SK-N-MC (cell line): Measurements from ENCODE around the gene TBC1D22A.

Source experiments
- EZH2 ChIP-seq: fragments of 200-600 bp; sonication (generic); IDR thresholded peaks from one replicate; pipeline ENCODE4 v1.6.1; 2017; ENCODE audit warnings: antibody characterized with exemption
- POLR2AphosphoS5 ChIP-seq: IDR thresholded peaks from 2 replicates; pipeline ENCODE4 v1.6.1; 2012; ENCODE audit warnings: mild to moderate bottlenecking, low read depth, low read length, borderline replicate concordance

- TF ChIP-seq POLR2AphosphoS5: no peak
- no peak for TF ChIP-seq EZH2
Observed at GRCh38 chr22:46922037-46922436, 159.6 kb downstream of the TBC1D22A start.
